HepG2 (cell line): ENCODE data around the gene SCYL1. TPM values are rescaled to one million over a fixed set of nuclear protein-coding genes. Genes with fewer than 3 reads are reported as not detected.

Experiments used
- HNRNPK ChIP-seq: fragments of 200-400 bp; formaldehyde crosslinking; IDR thresholded peaks from 2 replicates; pipeline ENCODE4 v1.6.1; 2018; ENCODE audit warnings: low read length, low read depth, moderate library complexity, mild to moderate bottlenecking; ENCODE audit not compliant: poor library complexity, severe bottlenecking
- KLF16 ChIP-seq, 2 experiments: sonication (generic) in 1 of 2; formaldehyde crosslinking in 1 of 2; IDR thresholded peaks; 2 replicates each; pipeline versions ENCODE4 v1.6.1 to v1.8.0; 2016 to 2023; ENCODE audit warnings: missing genetic modification reagents in 2 of 2, missing compliant biosample characterization in 1 of 2
- MLLT10 ChIP-seq: sonication (generic); formaldehyde crosslinking; IDR thresholded peaks from 2 replicates; pipeline ENCODE4 v1.4.0; 2020; ENCODE audit warnings: missing genetic modification reagents
- MTF2 ChIP-seq: sonication (generic); formaldehyde crosslinking; IDR thresholded peaks from 2 replicates; pipeline ENCODE4 v1.5.0; 2020; ENCODE audit warnings: missing genetic modification reagents, borderline replicate concordance
- PHB2 ChIP-seq: fragments of 450-650 bp; IDR thresholded peaks from 2 replicates; pipeline ENCODE4 v1.6.1; 2018; ENCODE audit not compliant: partially characterized antibody
- PHF20 ChIP-seq: sonication (generic); formaldehyde crosslinking; IDR thresholded peaks from 2 replicates; pipeline ENCODE4 v1.5.0; 2020; ENCODE audit warnings: mild to moderate bottlenecking, missing genetic modification reagents
- REXO4 ChIP-seq: sonication (generic); formaldehyde crosslinking; IDR thresholded peaks from 2 replicates; pipeline ENCODE4 v1.8.0; 2022; ENCODE audit warnings: missing genetic modification reagents, mild to moderate bottlenecking, borderline replicate concordance
- STAG1 ChIP-seq: sonication (generic); formaldehyde crosslinking; IDR thresholded peaks from 2 replicates; pipeline ENCODE4 v1.4.0; 2020; ENCODE audit warnings: missing genetic modification reagents
- STAT5B ChIP-seq: sonication (generic); formaldehyde crosslinking; IDR thresholded peaks from 2 replicates; pipeline ENCODE4 v1.4.0; 2020; ENCODE audit warnings: missing genetic modification reagents
- TAF1 ChIP-seq: sonication (generic); formaldehyde crosslinking; IDR thresholded peaks from 2 replicates; pipeline ENCODE4 v1.4.0; 2020; ENCODE audit warnings: missing genetic modification reagents
- TGIF2 ChIP-seq: IDR thresholded peaks from 2 replicates; pipeline ENCODE4 v1.6.1; 2016; ENCODE audit warnings: control low read depth, missing compliant biosample characterization
- ZNF20 ChIP-seq: sonication (generic); formaldehyde crosslinking; IDR thresholded peaks from 2 replicates; pipeline ENCODE4 v1.4.0; 2020; ENCODE audit warnings: mild to moderate bottlenecking, moderate library complexity, missing genetic modification reagents
- ZNF777 ChIP-seq: sonication (generic); formaldehyde crosslinking; IDR thresholded peaks from 2 replicates; pipeline ENCODE4 v1.4.0; 2020; ENCODE audit warnings: missing genetic modification reagents
- polyA plus RNA-seq, 8 experiments: library from polyadenylated mRNA; depleted of rRNA in 3 of 8; stranded (reverse) in 7 of 8; unstranded in 1 of 8; fragments of >200 nt; fragmentation: Illumina TruSeq in 4 of 8; extraction: Trizol in 4 of 8; gene quantifications; 2 replicates each; pipeline versions ENCODE4 v1.2.1 to v1.2.3, GENCODE V29; 2011 to 2016; ENCODE audit warnings: low read depth in 4 of 8, missing spikeins in 1 of 8, mixed read lengths in 1 of 8; ENCODE audit not compliant: insufficient read depth in 1 of 8
- total RNA-seq, 5 experiments: library from RNA; depleted of rRNA; stranded (reverse); fragments of >200 nt; fragmentation: Illumina TruSeq; extraction: Trizol; gene quantifications; 2 replicates each; pipeline ENCODE4 v1.2.3, GENCODE V29; 2016; ENCODE audit warnings: low read depth in 1 of 5
- TF ChIP-seq, protein P1 (sequence below): sonication (generic); formaldehyde crosslinking; IDR thresholded peaks from 2 replicates; pipeline ENCODE4 v1.4.0; 2020; ENCODE audit warnings: missing genetic modification reagents
- TF ChIP-seq, protein P2 (sequence below): sonication (generic); formaldehyde crosslinking; IDR thresholded peaks from 2 replicates; pipeline ENCODE4 v1.5.0; 2020; ENCODE audit warnings: mild to moderate bottlenecking, missing genetic modification reagents
- TF ChIP-seq, protein P3 (sequence below): sonication (generic); formaldehyde crosslinking; IDR thresholded peaks from 2 replicates; pipeline ENCODE4 v1.4.0; 2020; ENCODE audit warnings: missing genetic modification reagents, borderline replicate concordance

Gene SCYL1
- total and polyA plus RNA-seq, 2 of the 13 experiments (the other 11 are each of a cell fraction or from before 2014, with no cell fraction given), result 65.9 to 103 TPM

DNA sequence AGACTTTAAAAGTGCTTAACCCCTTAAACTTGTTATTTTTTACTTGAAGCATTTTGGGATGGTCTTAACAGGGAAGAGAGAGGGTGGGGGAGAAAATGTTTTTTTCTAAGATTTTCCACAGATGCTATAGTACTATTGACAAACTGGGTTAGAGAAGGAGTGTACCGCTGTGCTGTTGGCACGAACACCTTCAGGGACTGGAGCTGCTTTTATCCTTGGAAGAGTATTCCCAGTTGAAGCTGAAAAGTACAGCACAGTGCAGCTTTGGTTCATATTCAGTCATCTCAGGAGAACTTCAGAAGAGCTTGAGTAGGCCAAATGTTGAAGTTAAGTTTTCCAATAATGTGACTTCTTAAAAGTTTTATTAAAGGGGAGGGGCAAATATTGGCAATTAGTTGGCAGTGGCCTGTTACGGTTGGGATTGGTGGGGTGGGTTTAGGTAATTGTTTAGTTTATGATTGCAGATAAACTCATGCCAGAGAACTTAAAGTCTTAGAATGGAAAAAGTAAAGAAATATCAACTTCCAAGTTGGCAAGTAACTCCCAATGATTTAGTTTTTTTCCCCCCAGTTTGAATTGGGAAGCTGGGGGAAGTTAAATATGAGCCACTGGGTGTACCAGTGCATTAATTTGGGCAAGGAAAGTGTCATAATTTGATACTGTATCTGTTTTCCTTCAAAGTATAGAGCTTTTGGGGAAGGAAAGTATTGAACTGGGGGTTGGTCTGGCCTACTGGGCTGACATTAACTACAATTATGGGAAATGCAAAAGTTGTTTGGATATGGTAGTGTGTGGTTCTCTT is 23.2 kb upstream of the SCYL1 start (continued):
- TF ChIP-seq ZNF777 (CRISPR knock-in tag) (no peak), REXO4 (CRISPR knock-in tag) (no peak), MTF2 (CRISPR knock-in tag) (no peak), PHB2 (no peak), STAT5B (CRISPR knock-in tag) (no peak), ZNF20 (CRISPR knock-in tag) (no peak), KLF16 (CRISPR knock-in tag; IDR thresholded peaks at IDR 0.05) (no peak), TGIF2 (CRISPR knock-in tag) (peak; percentile 34; the same call in 1 of the 2 replicates), PHF20 (CRISPR knock-in tag) (no peak), STAG1 (no peak), MLLT10 (CRISPR knock-in tag) (peak; percentile 40), HNRNPK (no peak), TAF1 (CRISPR knock-in tag) (peak; percentile 13; the same call in 1 of the 2 replicates)
- TF ChIP-seq, protein P1, sequence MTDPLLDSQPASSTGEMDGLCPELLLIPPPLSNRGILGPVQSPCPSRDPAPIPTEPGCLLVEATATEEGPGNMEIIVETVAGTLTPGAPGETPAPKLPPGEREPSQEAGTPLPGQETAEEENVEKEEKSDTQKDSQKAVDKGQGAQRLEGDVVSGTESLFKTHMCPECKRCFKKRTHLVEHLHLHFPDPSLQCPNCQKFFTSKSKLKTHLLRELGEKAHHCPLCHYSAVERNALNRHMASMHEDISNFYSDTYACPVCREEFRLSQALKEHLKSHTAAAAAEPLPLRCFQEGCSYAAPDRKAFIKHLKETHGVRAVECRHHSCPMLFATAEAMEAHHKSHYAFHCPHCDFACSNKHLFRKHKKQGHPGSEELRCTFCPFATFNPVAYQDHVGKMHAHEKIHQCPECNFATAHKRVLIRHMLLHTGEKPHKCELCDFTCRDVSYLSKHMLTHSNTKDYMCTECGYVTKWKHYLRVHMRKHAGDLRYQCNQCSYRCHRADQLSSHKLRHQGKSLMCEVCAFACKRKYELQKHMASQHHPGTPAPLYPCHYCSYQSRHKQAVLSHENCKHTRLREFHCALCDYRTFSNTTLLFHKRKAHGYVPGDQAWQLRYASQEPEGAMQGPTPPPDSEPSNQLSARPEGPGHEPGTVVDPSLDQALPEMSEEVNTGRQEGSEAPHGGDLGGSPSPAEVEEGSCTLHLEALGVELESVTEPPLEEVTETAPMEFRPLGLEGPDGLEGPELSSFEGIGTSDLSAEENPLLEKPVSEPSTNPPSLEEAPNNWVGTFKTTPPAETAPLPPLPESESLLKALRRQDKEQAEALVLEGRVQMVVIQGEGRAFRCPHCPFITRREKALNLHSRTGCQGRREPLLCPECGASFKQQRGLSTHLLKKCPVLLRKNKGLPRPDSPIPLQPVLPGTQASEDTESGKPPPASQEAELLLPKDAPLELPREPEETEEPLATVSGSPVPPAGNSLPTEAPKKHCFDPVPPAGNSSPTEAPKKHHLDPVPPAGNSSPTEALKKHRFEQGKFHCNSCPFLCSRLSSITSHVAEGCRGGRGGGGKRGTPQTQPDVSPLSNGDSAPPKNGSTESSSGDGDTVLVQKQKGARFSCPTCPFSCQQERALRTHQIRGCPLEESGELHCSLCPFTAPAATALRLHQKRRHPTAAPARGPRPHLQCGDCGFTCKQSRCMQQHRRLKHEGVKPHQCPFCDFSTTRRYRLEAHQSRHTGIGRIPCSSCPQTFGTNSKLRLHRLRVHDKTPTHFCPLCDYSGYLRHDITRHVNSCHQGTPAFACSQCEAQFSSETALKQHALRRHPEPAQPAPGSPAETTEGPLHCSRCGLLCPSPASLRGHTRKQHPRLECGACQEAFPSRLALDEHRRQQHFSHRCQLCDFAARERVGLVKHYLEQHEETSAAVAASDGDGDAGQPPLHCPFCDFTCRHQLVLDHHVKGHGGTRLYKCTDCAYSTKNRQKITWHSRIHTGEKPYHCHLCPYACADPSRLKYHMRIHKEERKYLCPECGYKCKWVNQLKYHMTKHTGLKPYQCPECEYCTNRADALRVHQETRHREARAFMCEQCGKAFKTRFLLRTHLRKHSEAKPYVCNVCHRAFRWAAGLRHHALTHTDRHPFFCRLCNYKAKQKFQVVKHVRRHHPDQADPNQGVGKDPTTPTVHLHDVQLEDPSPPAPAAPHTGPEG, result no peak
- TF ChIP-seq, protein P2, sequence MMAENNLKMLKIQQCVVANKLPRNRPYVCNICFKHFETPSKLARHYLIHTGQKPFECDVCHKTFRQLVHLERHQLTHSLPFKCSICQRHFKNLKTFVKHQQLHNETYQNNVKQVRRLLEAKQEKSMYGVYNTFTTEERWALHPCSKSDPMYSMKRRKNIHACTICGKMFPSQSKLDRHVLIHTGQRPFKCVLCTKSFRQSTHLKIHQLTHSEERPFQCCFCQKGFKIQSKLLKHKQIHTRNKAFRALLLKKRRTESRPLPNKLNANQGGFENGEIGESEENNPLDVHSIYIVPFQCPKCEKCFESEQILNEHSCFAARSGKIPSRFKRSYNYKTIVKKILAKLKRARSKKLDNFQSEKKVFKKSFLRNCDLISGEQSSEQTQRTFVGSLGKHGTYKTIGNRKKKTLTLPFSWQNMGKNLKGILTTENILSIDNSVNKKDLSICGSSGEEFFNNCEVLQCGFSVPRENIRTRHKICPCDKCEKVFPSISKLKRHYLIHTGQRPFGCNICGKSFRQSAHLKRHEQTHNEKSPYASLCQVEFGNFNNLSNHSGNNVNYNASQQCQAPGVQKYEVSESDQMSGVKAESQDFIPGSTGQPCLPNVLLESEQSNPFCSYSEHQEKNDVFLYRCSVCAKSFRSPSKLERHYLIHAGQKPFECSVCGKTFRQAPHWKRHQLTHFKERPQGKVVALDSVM (CRISPR knock-in tag), result no peak
- TF ChIP-seq, protein P3, sequence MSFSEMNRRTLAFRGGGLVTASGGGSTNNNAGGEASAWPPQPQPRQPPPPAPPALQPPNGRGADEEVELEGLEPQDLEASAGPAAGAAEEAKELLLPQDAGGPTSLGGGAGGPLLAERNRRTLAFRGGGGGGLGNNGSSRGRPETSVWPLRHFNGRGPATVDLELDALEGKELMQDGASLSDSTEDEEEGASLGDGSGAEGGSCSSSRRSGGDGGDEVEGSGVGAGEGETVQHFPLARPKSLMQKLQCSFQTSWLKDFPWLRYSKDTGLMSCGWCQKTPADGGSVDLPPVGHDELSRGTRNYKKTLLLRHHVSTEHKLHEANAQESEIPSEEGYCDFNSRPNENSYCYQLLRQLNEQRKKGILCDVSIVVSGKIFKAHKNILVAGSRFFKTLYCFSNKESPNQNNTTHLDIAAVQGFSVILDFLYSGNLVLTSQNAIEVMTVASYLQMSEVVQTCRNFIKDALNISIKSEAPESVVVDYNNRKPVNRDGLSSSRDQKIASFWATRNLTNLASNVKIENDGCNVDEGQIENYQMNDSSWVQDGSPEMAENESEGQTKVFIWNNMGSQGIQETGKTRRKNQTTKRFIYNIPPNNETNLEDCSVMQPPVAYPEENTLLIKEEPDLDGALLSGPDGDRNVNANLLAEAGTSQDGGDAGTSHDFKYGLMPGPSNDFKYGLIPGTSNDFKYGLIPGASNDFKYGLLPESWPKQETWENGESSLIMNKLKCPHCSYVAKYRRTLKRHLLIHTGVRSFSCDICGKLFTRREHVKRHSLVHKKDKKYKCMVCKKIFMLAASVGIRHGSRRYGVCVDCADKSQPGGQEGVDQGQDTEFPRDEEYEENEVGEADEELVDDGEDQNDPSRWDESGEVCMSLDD (CRISPR knock-in tag), result no peak
